ENCODE results near the gene DPH6. TPM values are rescaled to one million over a fixed set of nuclear protein-coding genes. Genes with fewer than 3 reads are reported as not detected.

Gene DPH6
- total RNA-seq, 1 donor from 2014 or later: 14.2 TPM

DNA sequence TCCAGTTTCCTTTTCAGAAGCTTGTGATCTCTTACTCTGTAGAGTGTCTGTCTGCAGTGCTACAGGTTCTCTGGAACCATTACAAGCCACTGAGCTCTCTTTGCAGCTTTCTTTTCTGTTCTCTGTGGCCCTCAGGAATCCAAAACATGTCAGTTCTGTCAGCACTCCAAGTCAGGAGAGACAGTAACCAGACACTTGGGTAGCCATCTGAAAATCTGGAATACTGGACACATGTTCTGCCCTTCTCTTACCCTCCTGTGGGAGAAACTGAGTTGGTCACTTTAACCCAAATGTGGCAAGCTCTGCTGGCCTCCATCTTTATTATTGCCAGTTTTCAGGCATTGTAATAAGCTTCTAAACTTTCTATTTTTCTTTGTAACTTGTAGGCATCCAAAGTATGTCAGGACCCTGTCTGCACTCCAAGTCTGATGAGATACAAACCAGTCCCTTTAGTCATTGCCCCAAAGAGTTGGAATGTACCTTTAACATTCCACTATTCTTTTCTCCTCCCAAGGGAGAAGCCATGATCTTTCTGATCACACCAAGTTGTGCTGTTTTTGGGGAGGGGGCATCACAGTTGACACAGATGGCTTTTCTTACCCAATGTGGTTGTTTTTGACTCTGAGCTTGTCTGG lies 183.7 kb downstream of the DPH6 start:
- no peak overlapping the region for H3K27ac Mint-ChIP-seq (ENCODE audit: unreplicated experiment)
- no peak overlapping the region for H3K4me3 Mint-ChIP-seq (ENCODE audit: unreplicated experiment)
- peaks cover 3% of the 10 kb centered on the region for H3K27me3 Mint-ChIP-seq (ENCODE audit: unreplicated experiment)
- peaks cover 10% of the 10 kb centered on the region for H3K9me3 Mint-ChIP-seq (ENCODE audit: unreplicated experiment)
- DNase-seq: no peak
- H3K36me3 Mint-ChIP-seq (ENCODE audit: unreplicated experiment): peaks cover 39% of the 10 kb centered on the region
- TF ChIP-seq, protein P1, sequence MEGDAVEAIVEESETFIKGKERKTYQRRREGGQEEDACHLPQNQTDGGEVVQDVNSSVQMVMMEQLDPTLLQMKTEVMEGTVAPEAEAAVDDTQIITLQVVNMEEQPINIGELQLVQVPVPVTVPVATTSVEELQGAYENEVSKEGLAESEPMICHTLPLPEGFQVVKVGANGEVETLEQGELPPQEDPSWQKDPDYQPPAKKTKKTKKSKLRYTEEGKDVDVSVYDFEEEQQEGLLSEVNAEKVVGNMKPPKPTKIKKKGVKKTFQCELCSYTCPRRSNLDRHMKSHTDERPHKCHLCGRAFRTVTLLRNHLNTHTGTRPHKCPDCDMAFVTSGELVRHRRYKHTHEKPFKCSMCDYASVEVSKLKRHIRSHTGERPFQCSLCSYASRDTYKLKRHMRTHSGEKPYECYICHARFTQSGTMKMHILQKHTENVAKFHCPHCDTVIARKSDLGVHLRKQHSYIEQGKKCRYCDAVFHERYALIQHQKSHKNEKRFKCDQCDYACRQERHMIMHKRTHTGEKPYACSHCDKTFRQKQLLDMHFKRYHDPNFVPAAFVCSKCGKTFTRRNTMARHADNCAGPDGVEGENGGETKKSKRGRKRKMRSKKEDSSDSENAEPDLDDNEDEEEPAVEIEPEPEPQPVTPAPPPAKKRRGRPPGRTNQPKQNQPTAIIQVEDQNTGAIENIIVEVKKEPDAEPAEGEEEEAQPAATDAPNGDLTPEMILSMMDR (IDR thresholded peaks at IDR 0.05; ENCODE audit: partially characterized antibody, unreplicated experiment): no peak
- no peaks in the 10 kb centered on the region for H3K4me1 Mint-ChIP-seq (ENCODE audit: low read depth, unreplicated experiment)

DNA sequence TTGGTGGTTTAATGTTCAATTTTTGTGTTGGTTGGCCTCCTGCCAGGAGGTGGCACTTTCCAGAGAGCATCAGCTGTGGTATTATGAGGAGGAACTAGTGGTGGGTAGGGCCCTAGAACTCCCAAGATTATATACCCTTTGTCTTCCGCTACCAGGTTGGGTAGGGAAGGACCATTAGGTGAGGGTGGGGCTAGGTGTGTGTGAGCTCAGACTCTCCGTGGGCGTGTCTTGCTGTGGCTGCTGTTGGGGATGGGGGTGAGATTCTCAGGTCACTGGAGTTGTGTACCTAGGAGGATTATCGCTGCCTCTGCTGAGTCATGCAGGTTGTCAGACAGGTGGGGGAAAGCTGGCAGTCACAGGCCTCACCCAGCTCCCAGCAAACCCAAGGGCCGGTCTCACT lies 187.1 kb downstream of the DPH6 start:
- DNase-seq: no peak
- Mint-ChIP-seq H3K27me3 (ENCODE audit: unreplicated experiment) (peaks cover 3% of the 10 kb centered on the region), H3K4me3 (ENCODE audit: unreplicated experiment) (no peak overlapping the region), H3K9me3 (ENCODE audit: unreplicated experiment) (peaks cover 18% of the 10 kb centered on the region), H3K36me3 (ENCODE audit: unreplicated experiment) (peaks cover 51% of the 10 kb centered on the region), H3K27ac (ENCODE audit: unreplicated experiment) (no peak overlapping the region), H3K4me1 (ENCODE audit: low read depth, unreplicated experiment) (no peaks in the 10 kb centered on the region)
- TF ChIP-seq, protein P1 (IDR thresholded peaks at IDR 0.05; ENCODE audit: partially characterized antibody, unreplicated experiment): no peak

GRCh38 chr15:35351059-35351458 lies 194.9 kb downstream of the DPH6 start:
- no peaks in the 10 kb centered on the region for H3K4me1 Mint-ChIP-seq (ENCODE audit: low read depth, unreplicated experiment)
- peaks cover 6% of the 10 kb centered on the region for H3K36me3 Mint-ChIP-seq (ENCODE audit: unreplicated experiment)
- no peak overlapping the region for H3K27ac Mint-ChIP-seq (ENCODE audit: unreplicated experiment)
- peaks cover 5% of the 10 kb centered on the region for H3K9me3 Mint-ChIP-seq (ENCODE audit: unreplicated experiment)
- no peak overlapping the region for H3K4me3 Mint-ChIP-seq (ENCODE audit: unreplicated experiment)
- TF ChIP-seq, protein P1 (IDR thresholded peaks at IDR 0.05; ENCODE audit: partially characterized antibody, unreplicated experiment): no peak
- no peak for DNase-seq
- H3K27me3 Mint-ChIP-seq (ENCODE audit: unreplicated experiment): peaks cover 1% of the 10 kb centered on the region

- H3K4me1 Mint-ChIP-seq (ENCODE audit: low read depth, unreplicated experiment): no peaks in the 10 kb centered on the region
- peaks cover 1% of the 10 kb centered on the region for H3K27me3 Mint-ChIP-seq (ENCODE audit: unreplicated experiment)
- no peaks in the 10 kb centered on the region for H3K9me3 Mint-ChIP-seq (ENCODE audit: unreplicated experiment)
- TF ChIP-seq, protein P1 (IDR thresholded peaks at IDR 0.05; ENCODE audit: partially characterized antibody, unreplicated experiment): no peak
- no peak overlapping the region for H3K27ac Mint-ChIP-seq (ENCODE audit: unreplicated experiment)
- no peak overlapping the region for H3K4me3 Mint-ChIP-seq (ENCODE audit: unreplicated experiment)
- no peaks in the 10 kb centered on the region for H3K36me3 Mint-ChIP-seq (ENCODE audit: unreplicated experiment)
- DNase-seq: no peak
Observed at GRCh38 chr15:35349916-35350315, 196.0 kb downstream of the DPH6 start.

GRCh38 chr15:35330916-35331315 lies 215.0 kb downstream of the DPH6 start:
- Mint-ChIP-seq H3K27ac (ENCODE audit: unreplicated experiment) (no peak overlapping the region), H3K9me3 (ENCODE audit: unreplicated experiment) (no peaks in the 10 kb centered on the region), H3K36me3 (ENCODE audit: unreplicated experiment) (no peaks in the 10 kb centered on the region), H3K27me3 (ENCODE audit: unreplicated experiment) (no peaks in the 10 kb centered on the region), H3K4me1 (ENCODE audit: low read depth, unreplicated experiment) (no peaks in the 10 kb centered on the region), H3K4me3 (ENCODE audit: unreplicated experiment) (no peak overlapping the region)
- TF ChIP-seq, protein P1 (IDR thresholded peaks at IDR 0.05; ENCODE audit: partially characterized antibody, unreplicated experiment): no peak
- no peak for DNase-seq
